GM12878 (cell line): ENCODE data around the gene RFK.
"Not testable (repeated sequence)": the region's sequence is repeated elsewhere in the genome, so short reads cannot be mapped to it uniquely, and the experiment has no call there.

Experiments
- BCL11A ChIP-seq: IDR thresholded peaks from 2 replicates; pipeline ENCODE4 v1.6.1; 2011; ENCODE audit warnings: low read depth, low read length
- ESRRA ChIP-seq: IDR thresholded peaks from 2 replicates; pipeline ENCODE4 v1.6.1; 2012; ENCODE audit warnings: mild to moderate bottlenecking, low read length, improper control_type of control experiment
- GABPA ChIP-seq: IDR thresholded peaks from 2 replicates; pipeline ENCODE4 v1.6.1; 2014; ENCODE audit warnings: antibody characterized with exemption, low read depth, mild to moderate bottlenecking, inconsistent platforms
- HDGF ChIP-seq: fragments of 450-650 bp; IDR thresholded peaks from 2 replicates; pipeline ENCODE4 v1.6.1; 2016; ENCODE audit warnings: antibody characterized with exemption
- ZBTB33 ChIP-seq: fragments of 450-650 bp; IDR thresholded peaks from 2 replicates; pipeline ENCODE4 v1.6.1; 2017; ENCODE audit warnings: mild to moderate bottlenecking
- ZNF24 ChIP-seq: fragments of 450-650 bp; IDR thresholded peaks from 2 replicates; pipeline ENCODE4 v1.6.1; 2017; ENCODE audit warnings: antibody characterized with exemption, mild to moderate bottlenecking
- TF ChIP-seq, protein P1 (sequence below), 3 experiments: IDR thresholded peaks in 2 of 3; conservative IDR thresholded peaks in 1 of 3; 2 replicates each; pipeline ENCODE4 v1.5.1; 2011; ENCODE audit warnings: low read depth in 3 of 3, low read length in 3 of 3, mild to moderate bottlenecking in 3 of 3, control low read depth in 2 of 3, moderate library complexity in 2 of 3, inconsistent platforms in 1 of 3, mixed read lengths in 1 of 3; ENCODE audit not compliant: control insufficient read depth in 2 of 3, insufficient read depth in 1 of 3; ENCODE audit errors: extremely low read depth in 1 of 3

- TF ChIP-seq GABPA, BCL11A, HDGF, ESRRA, ZBTB33, ZNF24: not testable (repeated sequence)
- TF ChIP-seq, protein P1, sequence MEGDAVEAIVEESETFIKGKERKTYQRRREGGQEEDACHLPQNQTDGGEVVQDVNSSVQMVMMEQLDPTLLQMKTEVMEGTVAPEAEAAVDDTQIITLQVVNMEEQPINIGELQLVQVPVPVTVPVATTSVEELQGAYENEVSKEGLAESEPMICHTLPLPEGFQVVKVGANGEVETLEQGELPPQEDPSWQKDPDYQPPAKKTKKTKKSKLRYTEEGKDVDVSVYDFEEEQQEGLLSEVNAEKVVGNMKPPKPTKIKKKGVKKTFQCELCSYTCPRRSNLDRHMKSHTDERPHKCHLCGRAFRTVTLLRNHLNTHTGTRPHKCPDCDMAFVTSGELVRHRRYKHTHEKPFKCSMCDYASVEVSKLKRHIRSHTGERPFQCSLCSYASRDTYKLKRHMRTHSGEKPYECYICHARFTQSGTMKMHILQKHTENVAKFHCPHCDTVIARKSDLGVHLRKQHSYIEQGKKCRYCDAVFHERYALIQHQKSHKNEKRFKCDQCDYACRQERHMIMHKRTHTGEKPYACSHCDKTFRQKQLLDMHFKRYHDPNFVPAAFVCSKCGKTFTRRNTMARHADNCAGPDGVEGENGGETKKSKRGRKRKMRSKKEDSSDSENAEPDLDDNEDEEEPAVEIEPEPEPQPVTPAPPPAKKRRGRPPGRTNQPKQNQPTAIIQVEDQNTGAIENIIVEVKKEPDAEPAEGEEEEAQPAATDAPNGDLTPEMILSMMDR (IDR thresholded peaks at IDR 0.05 in 2 of 3, conservative IDR thresholded peaks at IDR 0.05 in 1 of 3; ENCODE audit: control insufficient read depth in 2 of 3, extremely low read depth in 1 of 3, insufficient read depth in 1 of 3, low read depth in 3 of 3, low read length in 3 of 3), result not testable (repeated sequence)
These were observed 31.7 kb downstream of the RFK start for GRCh38 chr9:76362332-76363031.
